Measurements from ENCODE around the gene SLC1A4. TPM values are rescaled to one million over a fixed set of nuclear protein-coding genes. Genes with fewer than 3 reads are reported as not detected.

Gene SLC1A4
- total RNA-seq, 2 experiments from 2014 or later: 61.7 to 113 TPM

DNA sequence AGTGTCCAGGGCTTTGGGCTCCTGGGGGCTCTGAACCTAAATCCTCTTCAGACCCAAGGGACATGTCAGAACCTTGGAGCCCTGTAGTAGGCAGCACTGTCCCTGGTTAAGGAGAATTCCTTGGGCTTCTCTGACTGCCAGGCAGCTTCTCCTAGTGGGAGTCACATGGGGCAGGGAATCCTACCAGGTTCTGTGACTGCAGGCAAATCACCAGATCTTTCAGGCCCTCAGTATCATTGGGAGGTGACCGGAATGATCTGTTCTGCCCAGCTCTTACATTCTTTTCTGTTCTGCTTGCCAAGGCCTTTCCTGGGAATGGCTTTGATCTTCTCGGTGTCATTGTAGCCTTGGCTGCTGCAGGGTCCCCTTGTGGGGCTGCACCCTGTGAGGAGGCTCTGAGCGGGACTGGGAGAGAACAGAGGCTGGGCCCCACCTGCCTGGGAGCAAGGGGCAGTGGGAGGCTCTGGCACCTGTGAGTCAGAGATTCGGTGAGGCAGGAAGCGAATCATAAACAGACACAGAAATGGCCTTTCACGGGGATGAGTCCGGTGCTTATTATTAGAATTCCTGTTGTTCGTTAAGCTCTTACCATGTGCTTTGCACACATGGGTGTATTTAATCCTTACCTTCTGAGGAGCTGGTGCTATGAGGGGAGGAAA lies 81.1 kb downstream of the SLC1A4 start:
- Mint-ChIP-seq H3K4me1 (peaks cover 23% of the 10 kb centered on the region), H3K4me3 (no peak overlapping the region), H3K27ac (no peak overlapping the region), H3K27me3 (no peaks in the 10 kb centered on the region), H3K36me3 (no peaks in the 10 kb centered on the region), H3K9me3 (ENCODE audit: low read depth) (no peaks in the 10 kb centered on the region)
- no peak for DNase-seq
- no peak for ATAC-seq
- CTCF ChIA-PET: interaction anchor here (0.8 to 2.8 kb wide), 6 partner anchors 14 to 153 kb away, joined by 3 to 19 read pairs (median 4); partner anchors contain the start of gene CEP68

DNA sequence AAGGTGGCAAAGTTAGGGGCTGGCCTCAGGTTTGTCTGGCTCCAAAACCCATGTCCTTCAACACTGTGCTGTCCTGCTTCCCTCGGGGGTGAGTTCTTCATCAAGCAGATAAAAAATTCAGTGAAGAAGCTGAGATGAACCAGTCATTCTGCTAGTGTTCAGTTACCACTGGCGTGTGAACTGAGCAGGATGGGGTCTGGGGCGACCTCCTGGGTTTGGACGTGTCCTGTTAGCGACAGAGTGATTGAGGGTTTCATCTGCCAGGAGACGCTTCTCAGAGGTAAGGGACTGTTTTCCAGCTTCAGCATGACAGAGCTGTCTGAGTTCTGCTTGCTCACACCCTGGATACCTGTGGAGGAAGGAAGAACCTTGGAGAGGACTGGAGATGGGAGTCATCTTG lies 81.7 kb downstream of the SLC1A4 start:
- H3K9me3 Mint-ChIP-seq (ENCODE audit: low read depth): no peaks in the 10 kb centered on the region
- H3K27me3 Mint-ChIP-seq: no peaks in the 10 kb centered on the region
- H3K4me3 Mint-ChIP-seq: no peak overlapping the region
- H3K27ac Mint-ChIP-seq: no peak overlapping the region
- ATAC-seq (no peak), DNase-seq (no peak)
- CTCF ChIA-PET: interaction anchor here (0.9 to 1.7 kb wide), 4 partner anchors 15 to 153 kb away, joined by 3 to 7 read pairs (median 4); partner anchors contain the start of gene CEP68
- peaks cover 23% of the 10 kb centered on the region for H3K4me1 Mint-ChIP-seq
- H3K36me3 Mint-ChIP-seq: no peaks in the 10 kb centered on the region

DNA sequence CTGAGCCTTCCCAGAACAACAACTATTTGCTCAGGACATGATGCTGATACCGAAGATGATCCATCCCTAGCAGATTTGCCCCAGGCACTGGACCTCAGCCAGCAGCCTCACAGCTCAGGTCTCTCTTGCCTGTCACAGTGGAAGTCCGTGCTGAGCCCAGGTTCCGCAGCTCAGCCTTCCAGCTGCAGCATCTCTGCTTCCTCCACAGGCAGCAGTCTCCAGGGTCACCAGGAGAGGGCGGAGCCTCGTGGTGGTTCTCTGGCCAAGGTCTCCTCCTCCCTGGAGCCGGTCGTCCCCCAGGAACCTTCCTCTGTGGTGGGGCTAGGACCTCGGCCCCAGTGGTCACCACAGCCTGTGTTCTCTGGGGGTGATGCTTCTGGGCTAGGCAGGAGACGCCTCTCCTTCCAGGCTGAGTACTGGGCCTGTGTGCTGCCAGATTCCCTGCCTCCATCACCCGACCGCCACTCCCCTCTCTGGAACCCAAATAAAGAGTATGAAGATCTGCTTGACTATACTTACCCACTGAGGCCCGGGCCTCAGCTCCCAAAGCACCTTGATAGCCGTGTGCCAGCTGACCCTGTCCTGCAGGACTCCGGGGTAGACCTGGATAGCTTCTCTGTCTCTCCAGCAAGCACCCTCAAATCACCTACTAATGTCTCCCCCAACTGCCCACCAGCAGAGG lies 82.4 kb downstream of the SLC1A4 start:
- ATAC-seq (no peak), DNase-seq (no peak)
- Mint-ChIP-seq H3K27ac (no peak overlapping the region), H3K27me3 (no peaks in the 10 kb centered on the region), H3K9me3 (ENCODE audit: low read depth) (no peaks in the 10 kb centered on the region), H3K4me3 (no peak overlapping the region), H3K4me1 (peaks cover 23% of the 10 kb centered on the region), H3K36me3 (no peaks in the 10 kb centered on the region)
- CTCF ChIA-PET: interaction anchor here (1.5 to 1.6 kb wide), 2 partner anchors 98 to 115 kb away, joined by 5 to 7 read pairs; no protein-coding TSS in a partner anchor

DNA sequence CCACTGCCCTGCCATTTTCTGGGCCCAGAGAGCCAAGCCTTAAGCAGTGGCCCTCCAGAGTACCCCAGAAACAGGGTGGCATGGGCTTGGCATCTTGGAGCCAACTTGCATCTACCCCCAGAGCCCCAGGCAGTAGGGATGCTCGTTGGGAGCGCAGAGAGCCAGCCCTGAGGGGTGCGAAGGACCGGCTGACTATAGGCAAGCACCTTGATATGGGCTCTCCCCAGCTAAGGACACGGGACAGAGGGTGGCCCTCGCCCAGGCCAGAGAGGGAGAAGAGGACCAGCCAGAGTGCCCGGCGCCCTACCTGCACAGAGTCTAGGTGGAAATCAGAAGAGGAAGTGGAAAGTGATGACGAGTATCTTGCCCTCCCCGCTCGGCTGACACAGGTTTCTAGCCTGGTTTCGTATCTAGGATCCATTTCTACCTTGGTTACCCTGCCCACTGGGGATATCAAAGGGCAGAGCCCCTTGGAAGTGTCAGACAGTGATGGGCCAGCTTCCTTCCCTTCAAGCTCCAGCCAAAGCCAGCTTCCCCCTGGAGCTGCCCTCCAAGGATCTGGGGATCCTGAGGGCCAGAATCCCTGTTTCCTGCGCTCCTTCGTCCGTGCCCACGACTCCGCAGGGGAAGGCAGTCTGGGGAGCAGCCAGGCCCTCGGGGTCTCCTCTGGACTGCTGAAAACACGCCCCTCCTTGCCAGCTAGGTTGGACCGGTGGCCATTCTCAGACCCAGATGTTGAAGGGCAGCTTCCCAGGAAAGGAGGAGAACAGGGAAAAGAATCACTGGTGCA lies 83.2 kb downstream of the SLC1A4 start:
- no peaks in the 10 kb centered on the region for H3K9me3 Mint-ChIP-seq (ENCODE audit: low read depth)
- H3K4me3 Mint-ChIP-seq: no peak overlapping the region
- H3K4me1 Mint-ChIP-seq: peaks cover 20% of the 10 kb centered on the region
- H3K36me3 Mint-ChIP-seq: no peaks in the 10 kb centered on the region
- DNase-seq (no peak), ATAC-seq (no peak)
- CTCF ChIA-PET: interaction anchor here (1.0 to 4.4 kb wide), 3 partner anchors 7 to 114 kb away, joined by 3 to 18 read pairs (median 7); no protein-coding TSS in a partner anchor
- H3K27me3 Mint-ChIP-seq: no peaks in the 10 kb centered on the region
- peak overlapping the region; percentile 5 for H3K27ac Mint-ChIP-seq

Other genes starting within 250 kb of the SLC1A4 start
- gene CEP68, start 67.0 kb downstream of the SLC1A4 start, total RNA-seq: 1 to 10 TPM; 5.9 to 9.2 TPM
- gene RAB1A, start 140.7 kb downstream of the SLC1A4 start, total RNA-seq: 10 to 100 TPM; 58.4 to 78.3 TPM
- gene ACTR2, start 238.4 kb downstream of the SLC1A4 start, total RNA-seq: 100 to 1,000 TPM; 367 to 502 TPM

Measured in activated CD8-positive, alpha-beta memory T cell treated with anti-CD3 and anti-CD28 coated beads, Interleukin-2, amount 10 ng/mL, durations not matched to agents 7 days and 5 days (primary cell).